Ovary (tissue), 9 donors: ENCODE measurements around the gene SURF2. TPM values are rescaled to one million over a fixed set of nuclear protein-coding genes. Genes with fewer than 3 reads are reported as not detected.

Experiments used
- DNase-seq, 5 donors: peaks; one replicate each; pipeline ENCODE4 v3.0.0-alpha.2; 2019 to 2020
- H3K27ac ChIP-seq, 2 donors: fragments of 200-600 bp; one replicate each; pipeline versions ENCODE4 v1.5.1 to v1.8.0; 2019 to 2022
- H3K27me3 ChIP-seq: fragments of 200-600 bp; one replicate; pipeline ENCODE4 v1.8.0; 2022
- H3K36me3 ChIP-seq: fragments of 200-600 bp; sonication (generic); one replicate; pipeline ENCODE4 v1.5.1; 2019
- H3K4me1 ChIP-seq: one replicate; pipeline ENCODE4 v1.8.1; 2013; ENCODE audit warnings: mild to moderate bottlenecking, moderate library complexity; ENCODE audit not compliant: insufficient read depth
- H3K4me3 ChIP-seq: fragments of 200-600 bp; sonication (generic); one replicate; pipeline ENCODE4 v1.5.1; 2017
- H3K9me3 ChIP-seq, 2 donors: fragments of 200-600 bp in 1 of 2; sonication (generic) in 1 of 2; one replicate each; pipeline versions ENCODE4 v1.5.1 to v1.8.1; 2013 to 2019; ENCODE audit warnings: mild to moderate bottlenecking in 1 of 2, moderate library complexity in 1 of 2
- CTCF ChIP-seq, 3 donors: fragments of 450-650 bp in 2 of 3; fragments of 200-600 bp in 1 of 3; IDR thresholded peaks; one replicate each; pipeline versions ENCODE4 v1.5.1 to v1.8.0; 2016 to 2022; ENCODE audit warnings: antibody characterized with exemption in 3 of 3, mild to moderate bottlenecking in 1 of 3
- EP300 ChIP-seq: sonication (generic); formaldehyde crosslinking; IDR thresholded peaks from one replicate; pipeline ENCODE4 v1.6.1; 2017; ENCODE audit warnings: antibody characterized with exemption
- POLR2A ChIP-seq: fragments of 450-650 bp; IDR thresholded peaks from one replicate; pipeline ENCODE4 v1.6.1; 2017; ENCODE audit warnings: antibody characterized with exemption, mild to moderate bottlenecking, moderate library complexity
- WGBS, 3 donors: extraction: QIAGEN DNeasy Blood & Tissue Kit in 1 of 3; methylation state at CpG; one replicate each; pipeline versions ENCODE4 v1.1.5 to v1.1.7; 2013 to 2017; 5-methylcytosine and 5-hydroxymethylcytosine counted together
- intact Hi-C, 4 donors: fragments of 100-400 bp; cut with DNase I; formaldehyde crosslinking; loops; one replicate each; pipeline versions ENCODE4 v1.11.0 to v1.15.1; 2022 to 2023
- polyA plus RNA-seq, 2 donors: library from polyadenylated mRNA; stranded (reverse); fragments of 200-250 nt in 1 of 2; fragments of 350-450 nt in 1 of 2; fragmentation: Illumina TruSeq in 1 of 2; extraction: RNeasy Lipid Tissue Mini Kit (QIAGEN cat#74804) in 1 of 2; gene quantifications; one replicate each; pipeline ENCODE4 v1.2.3, GENCODE V29; 2013 to 2014
- small RNA-seq: library from RNA; depleted of rRNA; stranded (forward); fragments of <200 nt; gene quantifications from one replicate; pipeline ENCODE3, GENCODE V24; 2016
- total RNA-seq, 7 donors: library from RNA; depleted of rRNA in 2 of 7; stranded (reverse); fragments of >200 nt in 2 of 7; fragmentation: NEBNext Ultra II Directional in 3 of 7; extraction: Animal tissue kit (Norgen Biotek cat#: 25700) in 3 of 7; gene quantifications; one replicate each; pipeline versions ENCODE4 v1.1.0 to v1.2.4, GENCODE V29; 2016 to 2023
- donor health status: DM: no; HTN: no; CAD: no; lungs with moderate emphysema.
- donor health status: DM: no; HTN: no; CAD: no.
- donor health status: Bipolar disorder and iron deficiency.
- donor health status: DM: yes; HTN: yes; CAD: no.
- donor health status: DM: no; HTN: no; CAD: no.
- donor health status: DM: yes; HTN: yes; CAD: no.

The SURF2 gene
- total and polyA plus RNA-seq, 9 donors: 8.6 to 30.4 (median 15.8) TPM

GRCh38 chr9:133405508-133406438 is 49.4 kb downstream of the SURF2 start:
- Histone ChIP-seq H3K27me3 (no peaks in the 10 kb centered on the region), H3K9me3 (no peaks in the 10 kb centered on the region), H3K27ac (no peak overlapping the region), H3K4me1 (no peaks in the 10 kb centered on the region), H3K36me3 (no peaks in the 10 kb centered on the region), H3K4me3 (no peak overlapping the region)
- TF ChIP-seq EP300 (no peak), POLR2A (no peak), CTCF (IDR thresholded peaks at IDR 0.05) (no peak)
- intact Hi-C loops: loop anchor here in 3 of 4 donors (5.0 to 10.0 kb wide), 3 partner anchors 82 to 319 kb away; no protein-coding TSS in a partner anchor
- no peak for DNase-seq
- WGBS, 3 donors: 49 to 62% (median 57%) methylated on average over 19 of the region's 19 CpGs

- Histone ChIP-seq H3K36me3 (no peaks in the 10 kb centered on the region), H3K4me1 (no peaks in the 10 kb centered on the region), H3K27ac (no peak overlapping the region), H3K9me3 (no peaks in the 10 kb centered on the region), H3K4me3 (no peak overlapping the region), H3K27me3 (no peaks in the 10 kb centered on the region)
- 59 to 63% (median 59%) methylated on average over 23 to 24 of the region's 24 CpGs for WGBS, 3 donors
- DNase-seq: peak; percentile 53 to 79 (median 72)
- no peak for TF ChIP-seq POLR2A
- TF ChIP-seq CTCF (IDR thresholded peaks at IDR 0.05): peak; percentile 61 to 78 (median 73)
- intact Hi-C loops: loop anchor here in 3 of 4 donors (5.0 to 10.0 kb wide), 3 partner anchors 81 to 318 kb away; no protein-coding TSS in a partner anchor
Observed at GRCh38 chr9:133406480-133407307, 50.3 kb downstream of the SURF2 start.

GRCh38 chr9:133408042-133408441 is 51.7 kb downstream of the SURF2 start:
- TF ChIP-seq CTCF (IDR thresholded peaks at IDR 0.05): no peak
- no peak for TF ChIP-seq EP300
- TF ChIP-seq POLR2A: no peak
- WGBS, 3 donors: 83 to 91% (median 84%) methylated on average over 1 of the region's 1 CpG
- no peaks in the 10 kb centered on the region for H3K36me3 ChIP-seq
- intact Hi-C loops: loop anchor here in 3 of 4 donors (5.0 to 10.0 kb wide), 3 partner anchors 79 to 317 kb away; no protein-coding TSS in a partner anchor
- DNase-seq: no peak
- H3K4me3 ChIP-seq: no peak overlapping the region
- H3K4me1 ChIP-seq: no peaks in the 10 kb centered on the region
- H3K27ac ChIP-seq: no peak overlapping the region
- H3K9me3 ChIP-seq: no peaks in the 10 kb centered on the region
- H3K27me3 ChIP-seq: no peaks in the 10 kb centered on the region

Small RNA genes within 50 kb of the gene (small RNA-seq; reads per million reads assigned to genes)
- gene RF00019 (not detected), gene SNORD24 (not detected), gene SNORD36A (not detected), gene SNORD36B (not detected), gene SNORD36C (not detected)

Other genes starting within 250 kb of the SURF2 start
- gene RALGDS, start 235.3 kb upstream of the SURF2 start, total RNA-seq: 100 to 1,000 TPM in 1 of 7 donors, 10 to 100 TPM in 6; 26.6 to 139 (median 48.8) TPM
- 10 to 100 TPM; 26.2 to 55.4 TPM for gene RALGDS, start 235.3 kb upstream of the SURF2 start, polyA plus RNA-seq
- gene GBGT1, start 192.6 kb upstream of the SURF2 start, total RNA-seq: 10 to 100 TPM; 11.0 to 43.3 (median 25.9) TPM
- 10 to 100 TPM in 1 of 2 donors, 1 to 10 TPM in 1; 3.9 to 12.9 TPM for gene GBGT1, start 192.6 kb upstream of the SURF2 start, polyA plus RNA-seq
- 1 to 10 TPM in 2 of 7 donors, under 1 TPM in 2, not detected in 3; 0.33 to 5.3 (median 2.7) TPM for gene OBP2B, start 147.3 kb upstream of the SURF2 start, total RNA-seq
- not detected for gene OBP2B, start 147.3 kb upstream of the SURF2 start, polyA plus RNA-seq
- gene ABO, start 81.3 kb upstream of the SURF2 start, total RNA-seq: 10 to 100 TPM; 16.0 to 27.7 (median 22.0) TPM
- 10 to 100 TPM; 18.5 to 21.1 TPM for gene ABO, start 81.3 kb upstream of the SURF2 start, polyA plus RNA-seq
- 10 to 100 TPM; 13.6 to 24.9 (median 21.0) TPM for gene SURF6, start 20.4 kb upstream of the SURF2 start, total RNA-seq
- 10 to 100 TPM; 12.7 to 24.0 TPM for gene SURF6, start 20.4 kb upstream of the SURF2 start, polyA plus RNA-seq
- gene MED22, start 8.4 kb upstream of the SURF2 start, total RNA-seq: 10 to 100 TPM; 20.6 to 43.8 (median 38.7) TPM
- 10 to 100 TPM in 1 of 2 donors, 1 to 10 TPM in 1; 8.3 to 24.5 TPM for gene MED22, start 8.4 kb upstream of the SURF2 start, polyA plus RNA-seq
- 1,000 to 10,000 TPM; 3,805 to 5,253 (median 4,187) TPM for gene RPL7A, start 8.3 kb upstream of the SURF2 start, total RNA-seq
- gene RPL7A, start 8.3 kb upstream of the SURF2 start, polyA plus RNA-seq: 1,000 to 10,000 TPM; 5,821 to 6,397 TPM
- 10 to 100 TPM; 23.5 to 44.7 (median 33.8) TPM for gene SURF1, start 63 bp upstream of the SURF2 start, total RNA-seq
- gene SURF1, start 63 bp upstream of the SURF2 start, polyA plus RNA-seq: 10 to 100 TPM; 36.8 to 51.3 TPM
- 100 to 1,000 TPM in 4 of 7 donors, 10 to 100 TPM in 3; 58.7 to 126 (median 107) TPM for gene SURF4, start 19.5 kb downstream of the SURF2 start, total RNA-seq
- 100 to 1,000 TPM in 1 of 2 donors, 10 to 100 TPM in 1; 73.8 to 165 TPM for gene SURF4, start 19.5 kb downstream of the SURF2 start, polyA plus RNA-seq
- 1 to 10 TPM in 5 of 7 donors, under 1 TPM in 2; 0.48 to 1.7 (median 1.2) TPM for gene STKLD1, start 19.8 kb downstream of the SURF2 start, total RNA-seq
- gene STKLD1, start 19.8 kb downstream of the SURF2 start, polyA plus RNA-seq: 1 to 10 TPM; 1.3 to 2.3 TPM
- gene REXO4, start 61.5 kb downstream of the SURF2 start, total RNA-seq: 10 to 100 TPM; 15.9 to 31.0 (median 21.9) TPM
- 10 to 100 TPM; 17.6 to 22.3 TPM for gene REXO4, start 61.5 kb downstream of the SURF2 start, polyA plus RNA-seq
- 1 to 10 TPM; 1.8 to 4.2 (median 3.6) TPM for gene ADAMTS13, start 65.8 kb downstream of the SURF2 start, total RNA-seq
- gene ADAMTS13, start 65.8 kb downstream of the SURF2 start, polyA plus RNA-seq: 1 to 10 TPM in 1 of 2 donors, under 1 TPM in 1; 0.45 to 3.8 TPM
- 10 to 100 TPM in 6 of 7 donors, 1 to 10 TPM in 1; 8.2 to 23.4 (median 18.6) TPM for gene CACFD1, start 103.4 kb downstream of the SURF2 start, total RNA-seq
- gene CACFD1, start 103.4 kb downstream of the SURF2 start, polyA plus RNA-seq: 10 to 100 TPM in 1 of 2 donors, 1 to 10 TPM in 1; 1.6 to 16.0 TPM
- 1 to 10 TPM in 4 of 7 donors, under 1 TPM in 3; 0.48 to 7.4 (median 1.1) TPM for gene SLC2A6, start 122.5 kb downstream of the SURF2 start, total RNA-seq
- under 1 TPM; 0.37 to 0.93 TPM for gene SLC2A6, start 122.5 kb downstream of the SURF2 start, polyA plus RNA-seq
- gene MYMK, start 168.4 kb downstream of the SURF2 start, total RNA-seq: not detected
- not detected for gene MYMK, start 168.4 kb downstream of the SURF2 start, polyA plus RNA-seq
- 10 to 100 TPM in 1 of 7 donors, 1 to 10 TPM in 6; 1.3 to 18.5 (median 1.9) TPM for gene ADAMTSL2, start 178.2 kb downstream of the SURF2 start, total RNA-seq
- 1 to 10 TPM in 1 of 2 donors, under 1 TPM in 1; 0.27 to 1.9 TPM for gene ADAMTSL2, start 178.2 kb downstream of the SURF2 start, polyA plus RNA-seq